Esophagus muscularis mucosa (tissue), 4 donors: Measurements from ENCODE around the gene TBC1D9B. TPM values are rescaled to one million over a fixed set of nuclear protein-coding genes. Genes with fewer than 3 reads are reported as not detected.

ENCODE experiments used
- DNase-seq: peaks from one replicate; pipeline ENCODE4 v3.0.0-alpha.2; 2017; ENCODE audit errors: extremely low spot score
- H3K27ac ChIP-seq, 4 donors: fragments of 200-600 bp; sonication (generic); replicated peaks in 1 of 4; 1 replicate in 3 of 4; 2 replicates in 1 of 4; pipeline ENCODE4 v1.5.1; 2016 to 2019; ENCODE audit warnings: mild to moderate bottlenecking in 1 of 4
- H3K27me3 ChIP-seq, 4 donors: fragments of 200-600 bp; sonication (generic); one replicate each; pipeline versions ENCODE4 v1.5.1 to v1.6.0; 2016 to 2019
- H3K36me3 ChIP-seq, 4 donors: fragments of 200-600 bp; sonication (generic); one replicate each; pipeline ENCODE4 v1.5.1; 2016 to 2019
- H3K4me1 ChIP-seq, 4 donors: fragments of 200-600 bp; sonication (generic); one replicate each; pipeline ENCODE4 v1.5.1; 2016 to 2019
- H3K4me3 ChIP-seq, 4 donors: fragments of 200-600 bp; sonication (generic); 1 replicate in 2 of 4; 2 replicates in 2 of 4; pipeline ENCODE4 v1.5.1; 2016 to 2019; ENCODE audit warnings: mild to moderate bottlenecking in 4 of 4, moderate library complexity in 1 of 4
- H3K9me3 ChIP-seq, 4 donors: fragments of 200-600 bp; sonication (generic); 1 replicate in 3 of 4; 2 replicates in 1 of 4; pipeline ENCODE4 v1.5.1; 2016 to 2019
- CTCF ChIP-seq, 3 experiments: fragments of 200-600 bp in 2 of 3; fragments of 450-650 bp in 1 of 3; sonication (generic) in 2 of 3; IDR thresholded peaks; one replicate each; pipeline ENCODE4 v1.5.1; 2017 to 2019; ENCODE audit warnings: antibody characterized with exemption in 3 of 3, mild to moderate bottlenecking in 2 of 3, moderate library complexity in 1 of 3
- EP300 ChIP-seq: sonication (generic); formaldehyde crosslinking; IDR thresholded peaks from one replicate; pipeline ENCODE4 v1.6.1; 2017; ENCODE audit warnings: antibody characterized with exemption
- POLR2A ChIP-seq: fragments of 450-650 bp; IDR thresholded peaks from one replicate; pipeline ENCODE4 v1.6.1; 2017; ENCODE audit warnings: antibody characterized with exemption, moderate library complexity, mild to moderate bottlenecking, low read depth
- POLR2AphosphoS5 ChIP-seq, 2 donors: sonication (generic); formaldehyde crosslinking; IDR thresholded peaks; one replicate each; pipeline ENCODE4 v1.6.1; 2017; ENCODE audit warnings: antibody characterized with exemption in 2 of 2
- WGBS: methylation state at CpG from one replicate; pipeline ENCODE4 v1.1.5; 2018; 5-methylcytosine and 5-hydroxymethylcytosine counted together
- intact Hi-C: fragments of 100-400 bp; cut with DNase I; formaldehyde crosslinking; loops from one replicate; pipeline ENCODE4 v1.15.1; 2023
- total RNA-seq, 4 donors: library from RNA; depleted of rRNA; stranded (reverse); fragments of >200 nt; gene quantifications; one replicate each; pipeline versions ENCODE4 v1.1.0 to v1.2.1, GENCODE V29; 2016

TBC1D9B gene
- total RNA-seq, 4 donors from 2014 or later: 80.2 to 229 (median 143) TPM

GRCh38 chr5:179827680-179828079 lies 80.0 kb downstream of the TBC1D9B start:
- Histone ChIP-seq H3K36me3 (peaks cover 91 to 100% (median 97%) of the 10 kb centered on the region in 4 donors), H3K27ac (peak overlapping the region; percentile 12 to 56 (median 36)), H3K4me3 (no peak overlapping the region), H3K9me3 (no peaks in the 10 kb centered on the region), H3K4me1 (peaks cover 47 to 76% (median 68%) of the 10 kb centered on the region in 4 donors), H3K27me3 (no peaks in the 10 kb centered on the region)
- 54% methylated on average over 9 of the region's 9 CpGs for WGBS
- TF ChIP-seq POLR2AphosphoS5 (IDR thresholded peaks at IDR 0.05) (no peak), CTCF (IDR thresholded peaks at IDR 0.05) (no peak), EP300 (no peak), POLR2A (no peak)
- intact Hi-C loops: no loop called here
- no peak for DNase-seq

- DNase-seq: no peak
- intact Hi-C loops: no loop called here
- 76% methylated on average over 11 of the region's 13 CpGs for WGBS
Measured at GRCh38 chr5:179825655-179826182, 82.0 kb downstream of the TBC1D9B start.

GRCh38 chr5:179824745-179825112 lies 83.0 kb downstream of the TBC1D9B start:
- Histone ChIP-seq H3K36me3 (peaks cover 64 to 80% (median 72%) of the 10 kb centered on the region in 4 donors), H3K4me3 (no peak overlapping the region), H3K4me1 (peaks cover 59 to 83% (median 78%) of the 10 kb centered on the region in 4 donors), H3K27me3 (no peaks in the 10 kb centered on the region), H3K9me3 (no peaks in the 10 kb centered on the region), H3K27ac (no peak overlapping the region)
- intact Hi-C loops: loop anchor here (5.0 kb wide), 1 partner anchor 33 kb away; the partner anchor contains the start of gene MRNIP
- WGBS: 84% methylated on average over 3 of the region's 3 CpGs
- no peak for TF ChIP-seq EP300
- no peak for TF ChIP-seq CTCF (IDR thresholded peaks at IDR 0.05)
- no peak for TF ChIP-seq POLR2A
- TF ChIP-seq POLR2AphosphoS5 (IDR thresholded peaks at IDR 0.05): no peak
- DNase-seq: no peak

More at GRCh38 chr5:179825655-179826182, 82.0 kb downstream of the TBC1D9B start:
- H3K27ac ChIP-seq: peak overlapping the region in 2 of 4 donors; percentile 7 to 31
- H3K27me3 ChIP-seq: no peaks in the 10 kb centered on the region
- H3K36me3 ChIP-seq: peaks cover 73 to 89% (median 82%) of the 10 kb centered on the region in 4 donors
- H3K4me1 ChIP-seq: peaks cover 52 to 74% (median 69%) of the 10 kb centered on the region in 4 donors
- H3K9me3 ChIP-seq: no peaks in the 10 kb centered on the region
- H3K4me3 ChIP-seq: no peak overlapping the region
- TF ChIP-seq EP300 (no peak), CTCF (IDR thresholded peaks at IDR 0.05) (peak in 1 of 3 experiments; percentile 7), POLR2AphosphoS5 (IDR thresholded peaks at IDR 0.05) (no peak)

- H3K27me3 ChIP-seq: no peaks in the 10 kb centered on the region
- peaks cover 58 to 74% (median 66%) of the 10 kb centered on the region in 4 donors for H3K36me3 ChIP-seq
- TF ChIP-seq POLR2A (no peak), EP300 (no peak), POLR2AphosphoS5 (IDR thresholded peaks at IDR 0.05) (no peak), CTCF (IDR thresholded peaks at IDR 0.05) (no peak)
- 87% methylated on average over 9 of the region's 22 CpGs for WGBS
- intact Hi-C loops: loop anchor here (5.0 kb wide), 1 partner anchor 33 kb away; the partner anchor contains the start of gene MRNIP
- H3K4me1 ChIP-seq: peaks cover 65 to 87% (median 83%) of the 10 kb centered on the region in 4 donors
- peak overlapping the region in 3 of 4 donors; percentile 1 to 97 (median 7) for H3K4me3 ChIP-seq
- peak overlapping the region in 2 of 4 donors; percentile 37 to 99 for H3K27ac ChIP-seq
- DNase-seq: no peak
- no peaks in the 10 kb centered on the region for H3K9me3 ChIP-seq
Measured at GRCh38 chr5:179823937-179824744, 83.6 kb downstream of the TBC1D9B start.
